ENCODE measurements around the gene GPR35.

The GPR35 gene

GRCh38 chr2:240638512-240639160 is 13.4 kb downstream of the GPR35 start:
- no peak overlapping the region for H3K4me3 ChIP-seq (ENCODE audit: low read length)

GRCh38 chr2:240639566-240639965 is 14.3 kb downstream of the GPR35 start:
- H3K27ac ChIP-seq (ENCODE audit: low read length): no peak overlapping the region
- H3K9me3 ChIP-seq (ENCODE audit: control insufficient read depth, low read depth, low read length): no peaks in the 10 kb centered on the region
- H3K36me3 ChIP-seq (ENCODE audit: control insufficient read depth, low read depth, low read length): no peaks in the 10 kb centered on the region
- no peak overlapping the region for H3K9ac ChIP-seq (ENCODE audit: low read length)
- no peak overlapping the region for H3K4me3 ChIP-seq (ENCODE audit: low read length)
- no peaks in the 10 kb centered on the region for H3K27me3 ChIP-seq (ENCODE audit: control insufficient read depth, insufficient read depth, low read length)
- no peaks in the 10 kb centered on the region for H3K4me1 ChIP-seq (ENCODE audit: control insufficient read depth, low read depth, low read length)

More at GRCh38 chr2:240638512-240639160, 13.4 kb downstream of the GPR35 start:
- peaks cover 4% of the 10 kb centered on the region for H3K9me3 ChIP-seq (ENCODE audit: control insufficient read depth, low read depth, low read length)
- H3K27ac ChIP-seq (ENCODE audit: low read length): no peak overlapping the region
- no peaks in the 10 kb centered on the region for H3K4me1 ChIP-seq (ENCODE audit: control insufficient read depth, low read depth, low read length)
- no peaks in the 10 kb centered on the region for H3K27me3 ChIP-seq (ENCODE audit: control insufficient read depth, insufficient read depth, low read length)
- H3K36me3 ChIP-seq (ENCODE audit: control insufficient read depth, low read depth, low read length): no peaks in the 10 kb centered on the region
- H3K9ac ChIP-seq (ENCODE audit: low read length): no peak overlapping the region

- no peaks in the 10 kb centered on the region for H3K9me3 ChIP-seq (ENCODE audit: control insufficient read depth, low read depth, low read length)
- H3K4me3 ChIP-seq (ENCODE audit: low read length): no peak overlapping the region
- no peaks in the 10 kb centered on the region for H3K27me3 ChIP-seq (ENCODE audit: control insufficient read depth, insufficient read depth, low read length)
- H3K9ac ChIP-seq (ENCODE audit: low read length): no peak overlapping the region
- H3K4me1 ChIP-seq (ENCODE audit: control insufficient read depth, low read depth, low read length): no peaks in the 10 kb centered on the region
- no peaks in the 10 kb centered on the region for H3K36me3 ChIP-seq (ENCODE audit: control insufficient read depth, low read depth, low read length)
- H3K27ac ChIP-seq (ENCODE audit: low read length): no peak overlapping the region
Observed at GRCh38 chr2:240640939-240641338, 15.7 kb downstream of the GPR35 start.

- H3K4me3 ChIP-seq (ENCODE audit: low read length): no peak overlapping the region
- no peak overlapping the region for H3K9ac ChIP-seq (ENCODE audit: low read length)
- no peaks in the 10 kb centered on the region for H3K27me3 ChIP-seq (ENCODE audit: control insufficient read depth, insufficient read depth, low read length)
- H3K9me3 ChIP-seq (ENCODE audit: control insufficient read depth, low read depth, low read length): no peaks in the 10 kb centered on the region
- no peak overlapping the region for H3K27ac ChIP-seq (ENCODE audit: low read length)
- H3K4me1 ChIP-seq (ENCODE audit: control insufficient read depth, low read depth, low read length): no peaks in the 10 kb centered on the region
- H3K36me3 ChIP-seq (ENCODE audit: control insufficient read depth, low read depth, low read length): no peaks in the 10 kb centered on the region
Observed at GRCh38 chr2:240642061-240642805, 17.0 kb downstream of the GPR35 start.

- H3K36me3 ChIP-seq (ENCODE audit: control insufficient read depth, low read depth, low read length): no peaks in the 10 kb centered on the region
- no peaks in the 10 kb centered on the region for H3K27me3 ChIP-seq (ENCODE audit: control insufficient read depth, insufficient read depth, low read length)
- no peaks in the 10 kb centered on the region for H3K9me3 ChIP-seq (ENCODE audit: control insufficient read depth, low read depth, low read length)
Observed at GRCh38 chr2:240642806-240643092, 17.5 kb downstream of the GPR35 start.

GRCh38 chr2:240643093-240643810 is 18.0 kb downstream of the GPR35 start:
- no peaks in the 10 kb centered on the region for H3K9me3 ChIP-seq (ENCODE audit: control insufficient read depth, low read depth, low read length)
- H3K36me3 ChIP-seq (ENCODE audit: control insufficient read depth, low read depth, low read length): no peaks in the 10 kb centered on the region
- no peak overlapping the region for H3K4me3 ChIP-seq (ENCODE audit: low read length)
- no peaks in the 10 kb centered on the region for H3K4me1 ChIP-seq (ENCODE audit: control insufficient read depth, low read depth, low read length)
- peaks cover 1% of the 10 kb centered on the region for H3K27me3 ChIP-seq (ENCODE audit: control insufficient read depth, insufficient read depth, low read length)
- H3K27ac ChIP-seq (ENCODE audit: low read length): no peak overlapping the region
- H3K9ac ChIP-seq (ENCODE audit: low read length): no peak overlapping the region

More at GRCh38 chr2:240642806-240643092, 17.5 kb downstream of the GPR35 start:
- Histone ChIP-seq H3K9ac (ENCODE audit: low read length) (no peak overlapping the region), H3K27ac (ENCODE audit: low read length) (no peak overlapping the region), H3K4me3 (ENCODE audit: low read length) (no peak overlapping the region), H3K4me1 (ENCODE audit: control insufficient read depth, low read depth, low read length) (no peaks in the 10 kb centered on the region)

- Histone ChIP-seq H3K27ac (ENCODE audit: low read length) (no peak overlapping the region), H3K4me1 (ENCODE audit: control insufficient read depth, low read depth, low read length) (no peaks in the 10 kb centered on the region), H3K4me3 (ENCODE audit: low read length) (no peak overlapping the region), H3K27me3 (ENCODE audit: control insufficient read depth, insufficient read depth, low read length) (peaks cover 5% of the 10 kb centered on the region), H3K9ac (ENCODE audit: low read length) (no peak overlapping the region), H3K9me3 (ENCODE audit: control insufficient read depth, low read depth, low read length) (no peaks in the 10 kb centered on the region), H3K36me3 (ENCODE audit: control insufficient read depth, low read depth, low read length) (no peaks in the 10 kb centered on the region)
Observed at GRCh38 chr2:240643811-240644150, 18.5 kb downstream of the GPR35 start.

GRCh38 chr2:240644171-240644651 is 18.9 kb downstream of the GPR35 start:
- Histone ChIP-seq H3K4me3 (ENCODE audit: low read length) (no peak overlapping the region), H3K4me1 (ENCODE audit: control insufficient read depth, low read depth, low read length) (no peaks in the 10 kb centered on the region), H3K9ac (ENCODE audit: low read length) (no peak overlapping the region), H3K27ac (ENCODE audit: low read length) (no peak overlapping the region), H3K9me3 (ENCODE audit: control insufficient read depth, low read depth, low read length) (no peaks in the 10 kb centered on the region), H3K27me3 (ENCODE audit: control insufficient read depth, insufficient read depth, low read length) (peaks cover 10% of the 10 kb centered on the region), H3K36me3 (ENCODE audit: control insufficient read depth, low read depth, low read length) (no peaks in the 10 kb centered on the region)

GRCh38 chr2:240644859-240645301 is 19.6 kb downstream of the GPR35 start:
- H3K4me1 ChIP-seq (ENCODE audit: control insufficient read depth, low read depth, low read length): no peaks in the 10 kb centered on the region
- no peaks in the 10 kb centered on the region for H3K36me3 ChIP-seq (ENCODE audit: control insufficient read depth, low read depth, low read length)
- H3K27me3 ChIP-seq (ENCODE audit: control insufficient read depth, insufficient read depth, low read length): peaks cover 10% of the 10 kb centered on the region
- H3K27ac ChIP-seq (ENCODE audit: low read length): no peak overlapping the region
- no peak overlapping the region for H3K4me3 ChIP-seq (ENCODE audit: low read length)
- H3K9me3 ChIP-seq (ENCODE audit: control insufficient read depth, low read depth, low read length): no peaks in the 10 kb centered on the region
- no peak overlapping the region for H3K9ac ChIP-seq (ENCODE audit: low read length)

GRCh38 chr2:240645346-240645745 is 20.1 kb downstream of the GPR35 start:
- Histone ChIP-seq H3K27me3 (ENCODE audit: control insufficient read depth, insufficient read depth, low read length) (peaks cover 10% of the 10 kb centered on the region), H3K36me3 (ENCODE audit: control insufficient read depth, low read depth, low read length) (no peaks in the 10 kb centered on the region), H3K4me3 (ENCODE audit: low read length) (no peak overlapping the region), H3K4me1 (ENCODE audit: control insufficient read depth, low read depth, low read length) (no peaks in the 10 kb centered on the region), H3K9me3 (ENCODE audit: control insufficient read depth, low read depth, low read length) (no peaks in the 10 kb centered on the region), H3K9ac (ENCODE audit: low read length) (no peak overlapping the region), H3K27ac (ENCODE audit: low read length) (no peak overlapping the region)

- Histone ChIP-seq H3K9ac (ENCODE audit: low read length) (no peak overlapping the region), H3K27ac (ENCODE audit: low read length) (no peak overlapping the region), H3K27me3 (ENCODE audit: control insufficient read depth, insufficient read depth, low read length) (peaks cover 10% of the 10 kb centered on the region), H3K36me3 (ENCODE audit: control insufficient read depth, low read depth, low read length) (no peaks in the 10 kb centered on the region), H3K4me3 (ENCODE audit: low read length) (no peak overlapping the region), H3K4me1 (ENCODE audit: control insufficient read depth, low read depth, low read length) (no peaks in the 10 kb centered on the region), H3K9me3 (ENCODE audit: control insufficient read depth, low read depth, low read length) (no peaks in the 10 kb centered on the region)
Observed at GRCh38 chr2:240645801-240646175, 20.5 kb downstream of the GPR35 start.

Measured in iPS-18a (cell line).